ENCODE data around the gene HCN1.

The HCN1 gene

DNA sequence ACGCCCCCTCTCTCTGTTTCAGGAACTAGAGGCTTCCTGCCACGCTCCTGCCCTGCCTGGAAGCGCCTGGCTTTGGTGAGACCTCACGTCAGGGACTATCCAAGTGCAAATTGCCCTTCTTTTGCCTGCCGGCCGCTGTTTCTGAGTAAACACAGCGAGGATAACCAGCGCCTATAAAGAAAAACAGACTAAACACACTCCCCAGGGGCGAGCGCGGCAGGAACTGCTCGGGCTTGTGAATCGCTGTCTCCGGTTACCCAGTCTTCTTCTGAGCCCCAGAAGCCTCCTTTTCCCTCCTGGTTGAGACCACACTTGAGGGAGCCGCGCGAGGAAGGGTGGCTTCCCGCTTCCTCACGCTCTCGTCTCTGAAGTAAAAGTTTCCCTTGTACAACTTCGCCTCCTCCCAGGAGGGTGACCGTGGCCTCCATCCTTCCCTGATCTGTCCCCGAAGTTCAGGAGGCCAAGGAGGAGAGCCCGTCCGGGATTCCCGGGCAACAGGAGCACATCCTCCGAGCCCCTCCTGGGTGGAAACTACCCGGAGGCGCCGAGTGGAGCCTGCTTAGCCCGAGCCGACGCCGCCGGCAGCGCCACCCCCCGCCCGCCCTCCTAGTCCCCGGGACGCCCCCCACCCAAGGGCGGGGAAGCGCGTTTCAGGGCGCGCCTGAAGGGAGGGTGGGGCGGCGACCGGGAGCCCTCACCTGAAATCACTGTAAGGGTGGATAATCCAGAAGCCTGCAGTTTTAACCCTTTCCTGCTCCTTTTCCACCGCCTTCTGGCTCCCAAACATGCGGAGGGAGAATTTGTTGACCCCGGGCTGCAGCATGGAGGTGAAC is 993 bp downstream of the HCN1 start:
- no peak for DNase-seq (ENCODE audit: low read depth in 1 of 2, low spot score in 1 of 2)
- H3K27ac ChIP-seq (replicated peaks): no peak overlapping the region
- no peak overlapping the region for H3K4me3 ChIP-seq (replicated peaks; ENCODE audit: insufficient read depth, low read length)
- TF ChIP-seq, protein P1, sequence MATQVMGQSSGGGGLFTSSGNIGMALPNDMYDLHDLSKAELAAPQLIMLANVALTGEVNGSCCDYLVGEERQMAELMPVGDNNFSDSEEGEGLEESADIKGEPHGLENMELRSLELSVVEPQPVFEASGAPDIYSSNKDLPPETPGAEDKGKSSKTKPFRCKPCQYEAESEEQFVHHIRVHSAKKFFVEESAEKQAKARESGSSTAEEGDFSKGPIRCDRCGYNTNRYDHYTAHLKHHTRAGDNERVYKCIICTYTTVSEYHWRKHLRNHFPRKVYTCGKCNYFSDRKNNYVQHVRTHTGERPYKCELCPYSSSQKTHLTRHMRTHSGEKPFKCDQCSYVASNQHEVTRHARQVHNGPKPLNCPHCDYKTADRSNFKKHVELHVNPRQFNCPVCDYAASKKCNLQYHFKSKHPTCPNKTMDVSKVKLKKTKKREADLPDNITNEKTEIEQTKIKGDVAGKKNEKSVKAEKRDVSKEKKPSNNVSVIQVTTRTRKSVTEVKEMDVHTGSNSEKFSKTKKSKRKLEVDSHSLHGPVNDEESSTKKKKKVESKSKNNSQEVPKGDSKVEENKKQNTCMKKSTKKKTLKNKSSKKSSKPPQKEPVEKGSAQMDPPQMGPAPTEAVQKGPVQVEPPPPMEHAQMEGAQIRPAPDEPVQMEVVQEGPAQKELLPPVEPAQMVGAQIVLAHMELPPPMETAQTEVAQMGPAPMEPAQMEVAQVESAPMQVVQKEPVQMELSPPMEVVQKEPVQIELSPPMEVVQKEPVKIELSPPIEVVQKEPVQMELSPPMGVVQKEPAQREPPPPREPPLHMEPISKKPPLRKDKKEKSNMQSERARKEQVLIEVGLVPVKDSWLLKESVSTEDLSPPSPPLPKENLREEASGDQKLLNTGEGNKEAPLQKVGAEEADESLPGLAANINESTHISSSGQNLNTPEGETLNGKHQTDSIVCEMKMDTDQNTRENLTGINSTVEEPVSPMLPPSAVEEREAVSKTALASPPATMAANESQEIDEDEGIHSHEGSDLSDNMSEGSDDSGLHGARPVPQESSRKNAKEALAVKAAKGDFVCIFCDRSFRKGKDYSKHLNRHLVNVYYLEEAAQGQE (IDR thresholded peaks at IDR 0.05; ENCODE audit: insufficient replicate concordance, low read depth): no peak
- TF ChIP-seq, protein P2, sequence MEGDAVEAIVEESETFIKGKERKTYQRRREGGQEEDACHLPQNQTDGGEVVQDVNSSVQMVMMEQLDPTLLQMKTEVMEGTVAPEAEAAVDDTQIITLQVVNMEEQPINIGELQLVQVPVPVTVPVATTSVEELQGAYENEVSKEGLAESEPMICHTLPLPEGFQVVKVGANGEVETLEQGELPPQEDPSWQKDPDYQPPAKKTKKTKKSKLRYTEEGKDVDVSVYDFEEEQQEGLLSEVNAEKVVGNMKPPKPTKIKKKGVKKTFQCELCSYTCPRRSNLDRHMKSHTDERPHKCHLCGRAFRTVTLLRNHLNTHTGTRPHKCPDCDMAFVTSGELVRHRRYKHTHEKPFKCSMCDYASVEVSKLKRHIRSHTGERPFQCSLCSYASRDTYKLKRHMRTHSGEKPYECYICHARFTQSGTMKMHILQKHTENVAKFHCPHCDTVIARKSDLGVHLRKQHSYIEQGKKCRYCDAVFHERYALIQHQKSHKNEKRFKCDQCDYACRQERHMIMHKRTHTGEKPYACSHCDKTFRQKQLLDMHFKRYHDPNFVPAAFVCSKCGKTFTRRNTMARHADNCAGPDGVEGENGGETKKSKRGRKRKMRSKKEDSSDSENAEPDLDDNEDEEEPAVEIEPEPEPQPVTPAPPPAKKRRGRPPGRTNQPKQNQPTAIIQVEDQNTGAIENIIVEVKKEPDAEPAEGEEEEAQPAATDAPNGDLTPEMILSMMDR (IDR thresholded peaks at IDR 0.05; ENCODE audit: insufficient read depth, low read length): no peak
- TF ChIP-seq SPI1 (IDR thresholded peaks at IDR 0.05; ENCODE audit: borderline replicate concordance, low read depth): no peak
- no peak for TF ChIP-seq POLR2AphosphoS5 (IDR thresholded peaks at IDR 0.05; ENCODE audit: low read depth)
- no peak for TF ChIP-seq GABPA (IDR thresholded peaks at IDR 0.05; ENCODE audit: low read depth)
- peaks cover 9% of the 10 kb centered on the region for H3K27me3 ChIP-seq (ENCODE audit: insufficient read depth, poor library complexity, severe bottlenecking)

DNA sequence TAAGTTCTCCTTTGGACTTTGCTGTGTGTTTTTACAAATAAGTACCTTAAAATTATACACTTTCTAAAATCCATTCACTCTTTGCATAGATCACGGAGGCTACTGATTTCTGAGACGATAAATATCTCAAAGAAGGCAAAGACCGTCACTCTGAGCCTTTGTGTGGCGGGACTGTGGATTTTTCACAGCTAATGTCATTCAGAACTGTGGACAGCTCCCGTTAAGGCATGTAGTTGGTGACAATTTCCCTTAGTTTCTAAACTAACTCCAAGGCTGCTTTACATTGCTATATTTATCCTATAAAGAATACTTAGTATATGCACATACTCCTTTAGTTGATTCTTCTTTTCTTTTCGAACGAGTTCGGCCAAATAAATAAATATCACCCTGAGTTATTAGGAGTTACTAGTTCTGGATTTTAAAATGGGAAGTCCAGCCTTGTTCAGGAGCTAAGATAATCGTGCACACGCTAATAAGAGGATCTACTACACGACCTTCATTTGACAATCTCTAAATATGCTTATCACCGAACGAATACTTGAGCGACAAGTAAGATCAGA is 1.8 kb downstream of the HCN1 start:
- peaks cover 9% of the 10 kb centered on the region for H3K27me3 ChIP-seq (ENCODE audit: insufficient read depth, poor library complexity, severe bottlenecking)
- no peak for DNase-seq (ENCODE audit: low read depth in 1 of 2, low spot score in 1 of 2)
- H3K4me3 ChIP-seq (replicated peaks; ENCODE audit: insufficient read depth, low read length): no peak overlapping the region
- H3K27ac ChIP-seq (replicated peaks): no peak overlapping the region
- TF ChIP-seq SPI1 (IDR thresholded peaks at IDR 0.05; ENCODE audit: borderline replicate concordance, low read depth) (no peak), GABPA (IDR thresholded peaks at IDR 0.05; ENCODE audit: low read depth) (no peak), POLR2AphosphoS5 (IDR thresholded peaks at IDR 0.05; ENCODE audit: low read depth) (no peak)
- TF ChIP-seq, protein P1 (IDR thresholded peaks at IDR 0.05; ENCODE audit: insufficient replicate concordance, low read depth): peak; percentile 95
- TF ChIP-seq, protein P2 (IDR thresholded peaks at IDR 0.05; ENCODE audit: insufficient read depth, low read length): no peak

DNA sequence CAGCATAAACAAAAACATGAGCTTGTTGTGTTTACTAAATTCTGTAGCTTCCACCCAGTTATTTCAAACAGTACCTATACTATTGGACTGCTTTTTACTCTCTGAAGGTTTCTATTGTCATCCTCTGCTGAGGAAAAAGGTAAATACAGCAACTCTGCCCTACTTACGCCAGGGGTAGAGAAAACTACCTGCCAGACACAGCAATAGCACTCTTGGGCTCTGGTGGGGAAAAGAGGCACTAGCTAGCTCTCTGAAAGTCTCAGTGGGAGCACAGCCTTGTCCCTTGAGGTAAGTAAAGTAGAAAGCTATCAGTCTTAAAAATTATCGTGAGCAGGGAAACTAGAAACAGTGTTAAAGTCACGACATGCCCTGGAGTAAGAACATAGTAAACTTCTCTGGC is 3.7 kb downstream of the HCN1 start:
- DNase-seq (ENCODE audit: low read depth in 1 of 2, low spot score in 1 of 2): no peak
- H3K4me3 ChIP-seq (replicated peaks; ENCODE audit: insufficient read depth, low read length): no peak overlapping the region
- TF ChIP-seq GABPA (IDR thresholded peaks at IDR 0.05; ENCODE audit: low read depth): no peak
- TF ChIP-seq, protein P1 (IDR thresholded peaks at IDR 0.05; ENCODE audit: insufficient replicate concordance, low read depth): no peak
- no peak overlapping the region for H3K27ac ChIP-seq (replicated peaks)
- H3K27me3 ChIP-seq (ENCODE audit: insufficient read depth, poor library complexity, severe bottlenecking): peaks cover 9% of the 10 kb centered on the region

Measured in HL-60 (cell line).